A549 (cell line): Measurements from ENCODE around the gene TMSB15A. TPM values are rescaled to one million over a fixed set of nuclear protein-coding genes. Genes with fewer than 3 reads are reported as not detected.
"Not testable (repeated sequence)": the region's sequence is repeated elsewhere in the genome, so short reads cannot be mapped to it uniquely, and the experiment has no call there.

Source experiments
- ATAC-seq, 2 experiments: fragments of 200-7000 bp in 1 of 2; fragments of >200 bp in 1 of 2; cut with Nextera tagmentation in 1 of 2; cut with Tn5 transposase in 1 of 2; 3 replicates each; pipeline versions ENCODE4 v1.8.0 to v1.9.1; 2018 to 2020; ENCODE audit warnings: mild to moderate bottlenecking in 1 of 2, moderate library complexity in 1 of 2
- CTCF ChIA-PET: fragments of 300-600 bp; sonication (Branson Sonifier 250); formaldehyde crosslinking; extraction: SDS; loops from one replicate; lab custom pipeline; 2021; ENCODE audit warnings: antibody characterized with exemption, inconsistent platforms; lab: Yijun Ruan, JAX
- POLR2A ChIA-PET: fragments of 350-600 bp; formaldehyde crosslinking; extraction: SDS; loops from one replicate; lab custom pipeline; 2021; ENCODE audit warnings: antibody characterized with exemption, inconsistent platforms; lab: Yijun Ruan, JAX
- DNase-seq, 2 experiments: peaks; one replicate each; pipeline versions ENCODE4 v3.0.0 to v3.0.0-alpha.2; 2011 to 2016; ENCODE audit warnings: low read depth in 1 of 2, low spot score in 1 of 2
- FAIRE-seq: peaks from 2 replicates; lab custom pipeline; 2011; peaks lifted over from hg19 to GRCh38; lab: Jason Lieb, UNC
- H3K27ac ChIP-seq, 2 experiments: fragments of >200 bp; sonication (Bioruptor Twin); formaldehyde crosslinking; 3 replicates each; pipeline ENCODE4 v1.5.1; 2016 to 2017
- H3K4me1 ChIP-seq: fragments of >200 bp; sonication (Bioruptor Twin); formaldehyde crosslinking; 3 replicates; pipeline ENCODE4 v1.6.1; 2016
- H3K4me2 ChIP-seq: fragments of >200 bp; sonication (Bioruptor Twin); formaldehyde crosslinking; 3 replicates; pipeline ENCODE4 v1.6.1; 2016
- H3K4me3 ChIP-seq: fragments of >200 bp; sonication (Bioruptor Twin); formaldehyde crosslinking; 3 replicates; pipeline ENCODE4 v1.5.1; 2016
- H3K9me3 ChIP-seq: fragments of >200 bp; sonication (Bioruptor Twin); formaldehyde crosslinking; 3 replicates; pipeline ENCODE4 v1.6.1; 2016
- ATOH8 ChIP-seq: fragments of 250-450 bp; sonication (Bioruptor Pico); IDR thresholded peaks from 2 replicates; pipeline ENCODE4 v1.5.0; 2020; ENCODE audit warnings: low read depth, mild to moderate bottlenecking, moderate library complexity
- CBX8 ChIP-seq: fragments of 200-600 bp; sonication (generic); IDR thresholded peaks from 2 replicates; pipeline ENCODE4 v1.6.1; 2016
- CTCF ChIP-seq: fragments of >200 bp; sonication (Bioruptor Twin); formaldehyde crosslinking; IDR thresholded peaks from 3 replicates; pipeline ENCODE4 v1.5.1; 2016
- EHF ChIP-seq: fragments of 250-450 bp; sonication (Bioruptor Pico); IDR thresholded peaks from 2 replicates; pipeline ENCODE4 v1.5.0; 2020; ENCODE audit warnings: mild to moderate bottlenecking
- ELK1 ChIP-seq: fragments of 150-350 bp; IDR thresholded peaks from 2 replicates; pipeline ENCODE4 v1.6.1; 2014; ENCODE audit warnings: low read depth, mild to moderate bottlenecking, low read length
- ESRRA ChIP-seq: fragments of 150-350 bp; IDR thresholded peaks from 2 replicates; pipeline ENCODE4 v1.6.1; 2014; ENCODE audit warnings: mild to moderate bottlenecking, low read length, borderline replicate concordance
- HMGXB4 ChIP-seq: fragments of 250-450 bp; sonication (Bioruptor Pico); IDR thresholded peaks from 2 replicates; pipeline ENCODE4 v1.5.0; 2021; ENCODE audit warnings: mild to moderate bottlenecking, moderate library complexity, borderline replicate concordance
- JUN ChIP-seq, 2 experiments: fragments of >200 bp; sonication (Bioruptor Twin); formaldehyde crosslinking; IDR thresholded peaks; 2 replicates in 1 of 2; 3 replicates in 1 of 2; pipeline ENCODE4 v1.6.1; 2016 to 2017
- MAFK ChIP-seq: fragments of 450-650 bp; IDR thresholded peaks from 2 replicates; pipeline ENCODE4 v1.6.1; 2014; ENCODE audit not compliant: partially characterized antibody
- NPAS2 ChIP-seq: fragments of 250-450 bp; sonication (Bioruptor Pico); IDR thresholded peaks from 2 replicates; pipeline ENCODE4 v1.8.0; 2022; ENCODE audit warnings: mild to moderate bottlenecking, moderate library complexity, borderline replicate concordance
- RAD21 ChIP-seq, 2 experiments: fragments of >200 bp in 1 of 2; sonication (Bioruptor Twin) in 1 of 2; formaldehyde crosslinking in 1 of 2; IDR thresholded peaks in 1 of 2; conservative IDR thresholded peaks in 1 of 2; 2 replicates in 1 of 2; 3 replicates in 1 of 2; pipeline ENCODE4 v1.6.1; 2012 to 2018; ENCODE audit warnings: inconsistent platforms in 1 of 2
- RCOR1 ChIP-seq: fragments of 150-350 bp; IDR thresholded peaks from 2 replicates; pipeline ENCODE4 v1.6.1; 2014; ENCODE audit warnings: antibody characterized with exemption, low read length, low read depth
- RNF2 ChIP-seq: fragments of 200-600 bp; sonication (generic); IDR thresholded peaks from 2 replicates; pipeline ENCODE4 v1.6.1; 2016; ENCODE audit warnings: low read depth, mild to moderate bottlenecking, antibody characterized with exemption, moderate library complexity, borderline replicate concordance
- SMC3 ChIP-seq: fragments of >200 bp; sonication (Bioruptor Twin); formaldehyde crosslinking; IDR thresholded peaks from 3 replicates; pipeline ENCODE4 v1.6.1; 2018; ENCODE audit warnings: inconsistent platforms
- USF2 ChIP-seq: fragments of 450-650 bp; IDR thresholded peaks from 2 replicates; pipeline ENCODE4 v1.6.1; 2014; ENCODE audit warnings: antibody characterized with exemption
- ZFP36 ChIP-seq: fragments of 450-650 bp; IDR thresholded peaks from 2 replicates; pipeline ENCODE4 v1.6.1; 2014; ENCODE audit warnings: borderline replicate concordance; ENCODE audit not compliant: partially characterized antibody
- ZNF302 ChIP-seq: fragments of 250-450 bp; sonication (Bioruptor Pico); IDR thresholded peaks from 2 replicates; pipeline ENCODE4 v1.9.0; 2021; ENCODE audit warnings: inconsistent platforms, mild to moderate bottlenecking, moderate library complexity
- ZSCAN20 ChIP-seq: fragments of 250-450 bp; sonication (Bioruptor Pico); IDR thresholded peaks from 2 replicates; pipeline ENCODE4 v1.8.0; 2022; ENCODE audit warnings: mild to moderate bottlenecking, moderate library complexity
- WGBS: methylation state at CpG from one replicate; pipeline ENCODE4 v1.1.6; 2017; ENCODE audit errors: missing lambda C conversion rate; 5-methylcytosine and 5-hydroxymethylcytosine counted together
- polyA plus RNA-seq, 4 experiments: library from polyadenylated mRNA; depleted of rRNA in 3 of 4; stranded (reverse); fragments of >200 nt; fragmentation: RNase III in 1 of 4; extraction: RNeasy Plus Mini Kit Qiagen cat#74134 plus additional on column Dnase treatment in 1 of 4; gene quantifications; 2 replicates in 3 of 4; 3 replicates in 1 of 4; pipeline ENCODE4 v1.2.3, GENCODE V29; 2011 to 2017

TMSB15A gene
- polyA plus RNA-seq, 2 of the 4 experiments (the other 2 are of a cell fraction): 0.48 to 1.2 TPM

GRCh38 chrX:102514536-102514935, 2.0 kb downstream of the TMSB15A start:
- ATAC-seq (no peak), FAIRE-seq (no peak), DNase-seq (no peak)
- WGBS: 79% methylated on average over 1 of the region's 1 CpG
- H3K27ac ChIP-seq: no peak overlapping the region
- CTCF ChIA-PET: no interaction called here
- H3K9me3 ChIP-seq: no peaks in the 10 kb centered on the region
- TF ChIP-seq ZNF302 (CRISPR knock-in tag) (no peak), MAFK (peak; percentile 67)
- TF ChIP-seq, all 56 proteins: peak for 1
- H3K4me1 ChIP-seq: no peaks in the 10 kb centered on the region
- POLR2A ChIA-PET: no interaction called here
- H3K4me2 ChIP-seq: no peak overlapping the region
- H3K4me3 ChIP-seq: no peak overlapping the region

GRCh38 chrX:102498732-102499131, 17.8 kb downstream of the TMSB15A start:
- ChIA-PET CTCF (no interaction called here), POLR2A (no interaction called here)
- Histone ChIP-seq H3K4me2 (no peak overlapping the region), H3K4me3 (no peak overlapping the region), H3K4me1 (no peaks in the 10 kb centered on the region), H3K9me3 (no peaks in the 10 kb centered on the region)
- 28% methylated on average over 2 of the region's 2 CpGs for WGBS
- FAIRE-seq: no peak
- TF ChIP-seq SMC3 (no peak), RAD21 (conservative IDR thresholded peaks at IDR 0.05 in 1 of 2, IDR thresholded peaks at IDR 0.05 in 1 of 2) (no peak), ZFP36 (peak; percentile 54)
- TF ChIP-seq, all 56 proteins: peak for 1
- no peak for ATAC-seq
- DNase-seq: no peak
- no peak overlapping the region for H3K27ac ChIP-seq

GRCh38 chrX:102491766-102492165, 24.8 kb downstream of the TMSB15A start:
- Histone ChIP-seq H3K4me2 (no peak overlapping the region), H3K4me1 (no peaks in the 10 kb centered on the region), H3K27ac (no peak overlapping the region), H3K9me3 (no peaks in the 10 kb centered on the region), H3K4me3 (no peak overlapping the region)
- FAIRE-seq: no peak
- ChIA-PET POLR2A (no interaction called here), CTCF (no interaction called here)
- TF ChIP-seq HMGXB4 (CRISPR knock-in tag) (no peak), RNF2 (no peak), ESRRA (no peak), SMC3 (no peak), ZNF302 (CRISPR knock-in tag) (no peak), CBX8 (no peak), EHF (CRISPR knock-in tag) (no peak), USF2 (no peak), JUN (IDR thresholded peaks at IDR 0.05) (no peak), CTCF (no peak), ELK1 (no peak), ATOH8 (CRISPR knock-in tag) (no peak), RCOR1 (no peak), ZSCAN20 (CRISPR knock-in tag) (no peak), NPAS2 (no peak)
- DNase-seq: no peak
- no peak for ATAC-seq

GRCh38 chrX:102478765-102479164, 37.8 kb downstream of the TMSB15A start:
- POLR2A ChIA-PET, H3K4me2 ChIP-seq, H3K4me3 ChIP-seq, CTCF ChIA-PET, H3K27ac ChIP-seq, DNase-seq, H3K4me1 ChIP-seq, H3K9me3 ChIP-seq: not testable (repeated sequence)
- WGBS: 0% methylated on average over 2 of the region's 5 CpGs
- peak; percentile 81 for FAIRE-seq
- ATAC-seq: peak; percentile 59 to 77; a peak in 3 of 6 replicates

- FAIRE-seq: peak; percentile 49
- H3K4me2 ChIP-seq, H3K4me3 ChIP-seq, DNase-seq, POLR2A ChIA-PET, H3K9me3 ChIP-seq, CTCF ChIA-PET, H3K4me1 ChIP-seq, H3K27ac ChIP-seq: not testable (repeated sequence)
- 20% methylated on average over 8 of the region's 17 CpGs for WGBS
- peak in 1 of 2 experiments; percentile 30; a peak in 1 of 6 replicates for ATAC-seq
Observed at GRCh38 chrX:102471762-102472220, 44.7 kb downstream of the TMSB15A start, which contains the start of gene TCP11X2. TSS of gene TCP11X2 (minus strand) at chrX:102471812.
